GM21390 (cell line): Measurements from ENCODE around the gene ADAMTS18.

ENCODE experiments used
- ATAC-seq: cut with Tn5 transposase; IDR thresholded peaks from one replicate; pipeline ENCODE4 v1.9.1; 2021; ENCODE audit not compliant: unreplicated experiment

Gene ADAMTS18

DNA sequence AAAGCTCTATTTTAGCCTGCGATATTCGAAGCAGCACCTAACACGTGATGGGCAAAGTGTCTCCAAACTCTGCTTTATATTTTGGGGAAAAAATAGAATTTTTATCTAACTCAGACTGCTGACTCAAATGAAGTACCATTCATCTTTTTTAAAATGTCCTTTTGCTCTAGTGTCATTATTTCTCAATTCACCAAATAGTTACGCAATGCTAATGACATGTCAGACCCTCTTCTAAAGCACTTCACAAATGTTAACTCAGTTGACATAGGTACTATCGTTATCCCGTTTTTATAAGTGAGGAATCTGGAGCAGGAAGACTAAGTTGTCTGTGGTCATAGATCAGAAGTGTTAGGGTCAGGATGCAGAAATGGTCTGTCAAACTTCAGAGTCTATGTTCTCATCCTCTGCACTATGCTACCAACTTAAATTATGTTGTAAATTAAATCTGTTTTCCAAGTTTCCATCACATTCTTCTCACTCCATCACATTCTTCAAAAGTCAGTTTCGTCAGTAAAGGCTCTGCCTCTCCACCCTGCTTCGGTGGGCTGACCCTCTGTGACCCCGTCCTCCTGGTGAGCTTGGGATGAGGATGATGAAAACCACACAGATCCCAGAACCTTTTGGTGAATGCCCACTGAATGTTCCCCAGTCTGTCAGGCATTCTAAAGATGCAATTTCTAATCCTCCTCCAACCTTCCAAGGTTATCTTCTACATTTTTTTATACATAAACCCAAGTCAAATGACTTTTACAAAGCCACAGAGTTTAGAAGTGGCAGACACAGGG is 102.8 kb downstream of the ADAMTS18 start:
- ATAC-seq = no peak

DNA sequence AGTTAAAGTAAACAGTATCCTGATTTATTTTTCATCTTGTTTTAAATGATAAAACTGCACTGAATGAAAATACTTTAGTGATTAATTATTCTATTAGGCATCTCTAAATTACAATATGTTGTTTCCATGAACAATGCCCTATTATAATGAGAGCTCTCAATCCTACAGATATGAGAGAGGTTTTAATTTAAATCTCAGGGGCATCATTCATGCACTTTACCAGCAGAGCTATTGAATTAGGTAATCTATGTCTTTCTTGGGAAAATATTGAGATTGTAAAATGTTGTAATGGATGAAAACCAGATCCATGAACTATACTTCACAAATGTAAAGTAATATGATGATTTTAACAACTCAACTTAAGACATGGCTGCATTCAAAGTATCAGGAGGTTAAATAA is 103.8 kb downstream of the ADAMTS18 start:
- ATAC-seq = no peak

DNA sequence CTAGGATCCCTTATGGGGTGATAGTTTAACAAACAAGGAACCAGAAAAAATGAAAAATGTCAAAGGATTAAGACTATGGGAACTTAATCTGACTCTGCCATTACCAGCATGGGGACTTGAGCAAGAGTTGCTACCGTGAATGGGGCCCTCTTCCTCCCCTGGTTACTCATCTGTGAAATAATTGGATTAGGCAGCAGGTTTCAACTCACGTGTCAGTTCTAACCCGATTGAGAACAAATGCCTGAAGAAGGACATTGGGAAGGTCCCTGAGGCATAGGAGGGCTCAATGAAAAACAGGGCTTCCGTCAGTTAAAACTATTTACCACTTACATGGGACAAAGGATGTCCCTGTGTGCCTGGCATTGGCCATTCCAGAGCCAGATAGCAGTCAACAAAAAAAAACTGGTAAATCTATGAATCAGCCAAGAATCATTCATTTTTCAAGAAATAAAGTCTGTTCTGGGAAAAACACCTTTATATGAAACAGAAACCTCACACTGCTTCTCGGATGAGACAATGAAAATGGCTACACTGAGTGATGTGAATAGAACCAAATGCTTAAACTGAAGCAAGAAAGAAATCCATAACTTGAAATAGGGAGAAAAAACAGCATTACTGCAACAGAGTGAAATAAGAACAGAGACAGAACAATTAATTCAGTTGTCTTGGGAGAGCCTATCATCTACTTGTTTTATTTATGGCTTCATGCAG is 104.3 kb downstream of the ADAMTS18 start:
- no peak for ATAC-seq

DNA sequence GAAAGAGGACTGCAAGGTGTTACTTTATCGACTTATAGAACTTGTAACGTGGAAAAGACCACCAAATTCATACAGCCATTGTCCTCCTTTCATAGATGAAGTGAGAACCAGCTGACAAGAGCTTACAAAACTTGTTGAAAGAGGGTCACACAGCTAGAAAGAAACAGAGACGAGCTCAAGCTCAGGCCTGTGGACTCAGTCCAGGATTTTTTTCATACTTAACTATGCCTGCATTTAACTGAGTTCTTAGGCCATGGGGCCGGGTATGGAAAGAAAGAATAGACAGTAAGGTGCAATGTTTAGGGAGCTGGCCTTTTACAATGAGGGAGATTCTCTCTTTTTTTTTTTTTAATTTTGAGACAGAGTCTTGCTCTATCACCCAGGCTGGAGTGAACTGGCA is 106.1 kb downstream of the ADAMTS18 start:
- ATAC-seq = no peak

DNA sequence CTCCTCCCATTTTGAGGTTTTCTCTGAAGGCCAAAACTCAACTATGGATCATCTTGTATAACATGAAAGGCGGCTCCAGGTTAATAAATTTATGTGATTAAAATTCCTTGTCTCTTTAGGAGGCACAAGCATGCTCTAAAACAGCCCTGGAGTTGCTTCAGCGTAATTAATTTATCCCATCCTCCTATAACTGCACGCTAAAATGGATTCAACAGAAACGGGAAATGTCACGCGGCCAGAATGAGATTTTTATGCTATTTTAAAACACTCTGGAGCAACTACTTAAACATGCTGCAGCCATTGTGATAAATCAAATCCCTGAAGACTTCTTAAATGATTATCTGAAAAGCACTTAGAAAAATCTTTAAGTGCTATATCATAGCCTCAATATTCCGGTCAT is 106.6 kb downstream of the ADAMTS18 start:
- no peak for ATAC-seq

DNA sequence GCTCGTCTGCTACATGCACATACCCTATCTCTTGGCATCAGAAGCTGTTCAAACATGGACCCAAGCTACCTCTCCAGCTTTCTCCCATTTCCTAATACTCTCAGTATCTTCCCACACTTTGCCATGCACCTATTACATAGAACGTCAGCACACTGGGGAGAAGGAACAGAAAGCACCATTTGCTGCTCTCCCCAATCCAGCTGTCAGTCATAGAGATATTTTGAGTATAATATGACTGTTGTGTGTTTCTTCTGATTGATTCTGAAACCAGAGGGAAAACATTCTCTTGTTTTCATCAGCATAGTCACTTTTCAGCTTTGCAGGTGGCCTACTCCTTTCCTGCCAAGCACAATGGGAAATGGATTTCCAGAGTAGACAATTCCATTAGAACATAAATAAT is 107.1 kb downstream of the ADAMTS18 start:
- ATAC-seq = no peak

DNA sequence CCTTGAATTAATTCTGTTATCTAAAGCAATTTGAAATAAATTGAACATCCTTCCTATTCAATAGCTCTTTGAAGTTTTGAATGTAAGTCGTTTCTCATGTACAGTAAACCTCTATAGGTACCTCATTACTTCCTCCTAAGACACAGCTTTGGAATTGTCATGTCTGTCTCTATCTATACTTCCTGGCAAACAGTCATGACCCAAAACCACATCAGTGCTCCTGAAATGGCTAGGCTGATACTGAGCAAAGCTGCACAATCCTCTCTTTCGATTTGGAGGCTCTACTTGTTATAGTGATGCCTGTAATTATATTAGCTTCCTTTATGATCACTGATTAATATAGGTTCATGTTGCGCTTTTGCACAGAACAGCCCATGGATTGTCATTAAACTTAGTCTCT is 110.1 kb downstream of the ADAMTS18 start:
- no peak for ATAC-seq

DNA sequence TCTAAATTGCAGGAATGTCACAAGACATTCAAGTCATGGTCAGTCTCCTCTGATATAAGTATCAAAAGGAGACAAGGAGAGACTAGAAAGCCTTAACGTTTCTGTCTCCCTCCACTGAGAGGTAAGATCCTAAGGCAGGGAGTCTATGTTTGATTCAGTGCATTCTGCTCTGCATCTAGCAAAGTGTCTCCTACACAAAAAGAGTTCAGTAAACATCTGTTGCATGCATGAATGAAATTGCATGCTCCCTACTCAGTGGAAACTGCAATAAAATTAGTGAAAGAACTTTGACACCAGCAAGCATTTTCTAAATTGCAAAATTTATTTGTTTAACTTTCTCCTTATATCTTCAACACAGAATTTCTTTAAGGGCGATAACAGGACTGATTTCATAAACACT is 111.1 kb downstream of the ADAMTS18 start:
- no peak for ATAC-seq

DNA sequence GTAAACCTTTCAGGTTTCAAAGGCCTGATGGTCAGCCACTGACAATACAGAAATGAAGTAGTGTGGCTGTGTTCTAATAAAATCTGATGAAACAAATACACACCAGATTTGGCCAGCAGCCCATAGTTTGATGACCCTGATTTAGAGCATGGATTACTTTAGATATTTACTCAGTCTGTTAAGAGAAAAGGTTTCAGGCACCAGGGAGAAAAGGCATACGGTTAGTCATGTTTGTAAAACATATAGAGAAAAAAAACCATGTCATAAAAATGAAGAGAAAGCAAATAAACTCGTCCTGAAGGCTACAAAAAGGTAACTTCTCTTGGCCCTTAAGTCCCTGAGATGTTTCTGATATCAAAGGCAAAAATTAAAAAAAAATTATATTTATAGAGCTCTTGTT is 112.1 kb downstream of the ADAMTS18 start:
- ATAC-seq = no peak

DNA sequence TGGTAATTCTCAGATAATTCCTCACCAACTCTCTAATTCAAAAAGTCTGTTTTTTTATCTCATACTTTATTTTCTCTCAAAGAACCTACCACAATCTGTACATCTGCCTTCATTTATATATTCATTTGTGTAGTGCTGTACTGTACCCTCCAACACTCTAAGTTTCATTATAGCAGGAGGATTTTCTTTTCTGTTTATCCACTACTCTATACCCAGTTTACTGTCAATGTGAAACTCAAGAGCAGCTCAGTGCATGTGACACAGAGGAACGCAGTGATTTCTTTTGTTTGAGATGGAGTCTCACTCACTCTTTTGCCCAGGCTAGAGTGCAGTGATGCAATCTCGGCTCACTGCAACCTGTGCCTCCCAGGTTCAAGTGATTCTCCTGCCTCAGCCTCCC is 117.8 kb downstream of the ADAMTS18 start:
- ATAC-seq = no peak

DNA sequence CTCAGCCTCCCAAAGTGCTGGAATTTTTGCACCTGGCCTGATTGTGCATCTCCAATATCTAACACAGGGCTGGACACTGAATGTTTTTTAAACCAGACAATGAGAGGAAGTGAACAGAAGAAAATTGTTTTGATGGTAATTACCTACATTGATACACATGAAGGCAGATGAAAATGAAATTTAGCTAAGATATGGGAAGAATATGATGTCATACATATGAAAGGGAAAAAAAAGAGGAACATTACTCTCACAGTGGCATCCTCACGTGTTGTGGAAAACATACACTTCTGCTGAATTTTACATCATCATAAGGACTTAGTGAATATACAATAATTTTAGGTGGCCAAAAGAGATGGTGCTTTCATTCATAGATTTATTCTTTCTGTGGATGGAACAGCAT is 124.0 kb downstream of the ADAMTS18 start:
- ATAC-seq = no peak

DNA sequence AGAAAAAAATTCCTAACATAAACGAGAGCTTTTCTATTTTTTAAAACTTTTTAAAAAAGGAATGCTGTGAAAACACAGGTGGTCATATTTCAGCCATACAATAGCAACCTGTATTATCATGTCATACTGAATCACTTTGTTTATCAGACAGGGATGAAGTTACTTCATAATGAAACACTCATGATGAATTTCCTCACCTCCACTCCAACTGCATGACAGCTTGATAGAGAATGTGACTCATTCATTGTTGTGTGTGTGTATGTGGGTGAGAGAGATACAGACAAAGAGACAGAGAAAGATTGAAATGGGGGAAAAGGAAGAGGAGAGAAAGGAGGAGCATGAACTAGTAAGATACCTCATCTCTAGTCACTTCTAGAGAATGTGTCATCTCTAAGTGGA is 126.7 kb downstream of the ADAMTS18 start:
- no peak for ATAC-seq

DNA sequence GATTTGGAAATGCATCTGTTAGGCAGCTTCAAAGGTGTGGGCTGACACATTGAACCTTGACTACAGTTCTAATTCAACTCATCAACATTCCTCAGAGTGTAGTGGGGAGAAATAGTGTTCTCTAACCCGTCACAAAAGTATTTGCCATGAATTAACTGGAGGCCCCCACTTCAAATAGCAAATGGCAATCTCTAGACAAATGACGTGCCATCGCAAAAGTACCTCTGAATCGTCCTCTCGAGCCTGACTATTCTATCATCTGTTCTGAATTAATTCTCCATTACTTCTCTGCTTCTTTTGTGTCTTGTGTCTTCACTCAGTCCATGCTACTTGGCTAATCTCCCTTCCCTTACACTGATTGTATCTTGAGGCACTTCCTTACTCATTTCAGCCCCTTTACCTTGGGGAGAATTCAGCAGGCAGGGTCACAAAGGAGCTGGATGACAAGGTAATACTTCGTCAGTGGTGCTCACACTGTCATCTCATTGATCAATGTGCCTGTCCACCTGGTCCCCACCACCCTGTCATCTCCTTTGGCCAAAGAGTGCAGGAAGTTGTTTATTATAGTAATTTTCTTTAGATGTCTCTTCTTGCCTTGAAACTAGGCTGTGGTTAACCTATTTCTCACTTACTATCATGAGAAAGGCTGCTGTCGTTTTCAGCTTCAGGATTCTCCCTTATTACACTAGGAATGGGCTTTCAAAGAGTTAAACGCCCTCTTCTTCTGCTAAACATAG is 127.2 kb downstream of the ADAMTS18 start:
- ATAC-seq = no peak

DNA sequence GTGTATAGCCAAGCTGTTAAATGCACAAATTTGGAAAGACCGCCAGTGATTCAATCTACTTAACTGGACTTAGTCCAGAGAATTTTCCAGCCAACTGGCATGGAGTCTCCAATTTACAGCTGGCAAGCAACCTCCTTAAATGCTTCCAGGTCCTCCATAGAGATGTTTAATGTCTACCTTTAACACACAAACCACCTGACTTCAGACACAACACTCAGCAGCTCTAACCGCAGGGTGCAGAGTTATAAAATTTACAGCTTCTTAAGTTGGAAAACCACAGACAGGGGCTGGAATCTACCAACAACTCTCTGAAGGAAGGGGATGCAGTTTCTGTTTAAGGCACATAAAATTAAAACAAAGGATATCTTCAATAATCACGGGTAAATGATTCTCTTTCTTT is 128.8 kb downstream of the ADAMTS18 start:
- ATAC-seq = no peak

DNA sequence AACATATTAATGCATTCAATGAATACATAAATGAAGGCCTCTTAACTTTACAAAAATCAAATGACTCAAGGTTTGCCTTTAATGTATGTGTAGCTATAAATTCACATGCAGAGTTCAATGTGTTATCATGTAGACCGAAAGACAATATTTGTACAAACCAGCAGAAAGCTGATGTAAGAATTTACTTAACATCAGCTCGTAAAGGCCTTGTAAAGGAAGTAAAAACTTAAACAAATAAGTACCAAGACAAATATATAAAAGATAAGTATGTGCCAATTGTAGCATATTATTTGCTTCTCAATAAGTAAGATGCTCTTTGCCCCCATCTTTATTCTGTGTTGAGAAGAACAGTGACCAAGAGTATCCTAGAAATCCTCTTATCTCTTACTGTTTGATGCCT is 130.0 kb downstream of the ADAMTS18 start:
- ATAC-seq = no peak

DNA sequence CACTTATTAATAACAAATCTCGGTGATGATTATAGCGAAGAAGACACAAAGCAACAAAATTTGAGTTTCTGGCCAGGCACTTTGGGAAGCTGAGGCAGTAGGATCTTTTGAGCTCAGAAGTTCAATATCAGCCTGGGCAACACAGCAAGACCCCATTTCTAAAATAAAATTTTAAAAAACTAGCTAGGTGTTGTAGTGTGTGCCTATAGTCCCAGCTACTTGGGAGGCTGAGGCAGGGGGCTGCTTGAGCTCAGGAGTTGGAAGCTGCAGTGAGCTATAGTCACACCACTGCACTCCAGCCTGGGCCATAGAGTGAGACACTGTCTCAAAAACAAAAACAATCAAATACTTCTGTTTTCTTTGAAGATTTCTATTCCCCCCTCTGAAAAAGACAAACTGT is 130.7 kb downstream of the ADAMTS18 start:
- no peak for ATAC-seq

DNA sequence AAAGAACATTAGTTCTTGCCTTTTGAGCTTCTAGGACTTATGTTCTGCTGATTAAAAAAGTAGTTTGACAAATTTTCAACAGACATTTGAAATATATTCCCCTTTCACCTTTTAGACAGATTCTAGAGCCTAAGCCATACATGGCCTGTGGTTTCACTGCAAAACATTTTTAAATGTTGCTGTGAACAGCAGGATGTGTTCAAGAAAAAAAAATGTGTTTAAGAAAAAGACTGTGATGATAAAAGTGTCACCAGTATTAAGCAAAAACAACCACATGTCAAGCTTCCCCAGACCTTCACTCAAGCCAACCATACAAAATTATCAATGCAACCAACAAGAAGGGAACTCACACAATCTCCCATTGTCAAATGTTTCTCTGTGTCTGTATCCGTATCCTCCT is 132.2 kb downstream of the ADAMTS18 start:
- ATAC-seq = no peak

DNA sequence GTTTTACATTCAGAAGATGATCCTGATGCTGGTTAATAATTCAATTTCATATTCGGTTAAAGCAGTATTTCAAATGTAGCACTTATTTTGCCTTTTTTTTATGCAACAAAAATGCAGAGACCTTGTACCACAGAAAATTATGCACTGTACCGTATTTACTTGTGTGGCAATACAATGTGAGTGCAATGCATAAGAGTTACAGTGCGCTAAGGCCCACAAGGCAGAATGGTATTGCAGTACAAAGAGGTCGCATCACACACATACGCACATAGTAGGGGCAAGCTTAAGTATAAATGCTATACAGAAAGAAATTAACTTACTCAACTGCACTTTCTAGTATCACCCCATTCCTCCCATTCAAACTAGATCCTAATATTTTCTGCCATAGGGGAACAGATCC is 132.6 kb downstream of the ADAMTS18 start:
- ATAC-seq = no peak

DNA sequence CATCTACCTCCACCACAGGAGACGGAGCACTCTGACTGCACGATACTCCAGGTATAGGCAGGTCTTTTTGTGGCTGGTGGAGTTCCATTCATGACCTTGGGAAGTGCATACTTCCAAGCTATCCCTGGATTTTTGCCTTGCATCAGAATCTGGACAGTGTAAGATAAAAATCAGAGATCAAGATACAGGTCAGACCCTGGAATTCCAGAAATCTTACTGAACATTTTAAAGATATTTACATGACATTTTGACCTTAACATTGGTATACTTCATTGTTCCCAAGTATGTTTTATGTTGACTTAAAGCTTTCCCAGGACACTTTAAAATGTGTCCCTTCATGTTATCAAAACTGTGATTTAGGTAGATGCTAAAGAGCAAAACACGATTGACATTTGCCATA is 134.6 kb downstream of the ADAMTS18 start:
- ATAC-seq = no peak

DNA sequence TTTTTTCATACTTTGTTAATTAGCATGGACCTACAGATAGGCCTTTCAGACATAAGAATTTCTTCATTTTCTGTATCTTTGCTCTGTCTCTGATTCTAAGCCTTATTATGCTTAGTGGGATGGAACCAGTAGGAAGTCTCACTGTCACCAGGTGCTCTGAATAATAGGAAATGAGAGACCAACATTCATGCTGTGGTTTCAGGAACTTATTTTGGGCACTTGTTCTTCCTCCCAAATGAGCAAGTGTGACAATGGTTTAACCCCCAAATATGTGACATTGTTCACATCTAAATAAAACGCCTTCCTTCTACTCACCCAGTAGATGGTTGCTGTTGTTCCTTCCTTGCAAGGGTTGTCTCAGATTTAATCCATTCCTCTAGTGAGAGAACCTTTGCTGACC is 135.4 kb downstream of the ADAMTS18 start:
- ATAC-seq = peak; percentile 73

DNA sequence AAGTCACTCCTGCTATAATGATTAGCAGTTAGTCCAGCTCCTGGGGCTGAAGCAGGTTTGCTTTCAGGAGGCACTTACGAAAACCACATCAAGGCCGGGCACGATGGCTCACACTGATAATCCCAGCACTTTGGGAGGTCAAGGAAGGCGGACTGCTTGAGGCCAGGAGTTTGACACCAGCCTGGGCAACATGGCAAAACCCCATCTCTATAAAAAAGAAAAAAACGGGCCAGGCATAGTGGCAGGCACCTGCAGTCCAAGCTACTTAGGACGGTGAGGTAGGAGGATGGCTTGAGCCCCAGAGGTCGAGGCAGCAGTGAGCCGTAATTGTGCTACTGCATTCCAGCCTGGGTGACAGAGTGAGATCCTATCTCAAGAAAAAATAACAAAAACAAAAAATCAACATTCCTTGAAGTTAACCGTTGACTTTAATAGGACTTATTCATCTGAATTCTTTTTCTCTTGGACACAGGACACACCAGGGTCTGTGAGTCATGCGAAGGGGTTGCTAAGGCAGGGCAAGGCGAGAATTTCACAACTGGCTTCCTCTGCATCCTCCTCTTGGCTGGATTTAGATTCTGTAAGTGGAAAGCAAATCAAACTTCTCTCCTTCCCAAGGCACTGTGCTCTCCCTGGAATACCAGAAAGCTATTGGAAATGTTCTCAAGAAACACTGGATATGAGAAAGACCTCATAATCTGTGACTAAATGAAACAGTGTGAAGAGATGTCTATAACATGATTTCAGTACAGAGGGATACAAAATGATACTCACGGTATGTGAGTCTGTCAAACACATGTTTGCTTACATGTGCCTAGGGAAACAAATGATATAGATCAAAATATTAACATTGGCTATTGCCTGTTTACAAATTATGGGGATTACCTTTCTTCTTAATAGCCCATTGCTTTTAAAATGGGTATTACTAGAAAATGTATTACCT is 136.1 kb downstream of the ADAMTS18 start:
- no peak for ATAC-seq
